ENCODE data around the gene TTYH3. TPM values are rescaled to one million over a fixed set of nuclear protein-coding genes. Genes with fewer than 3 reads are reported as not detected.

Gene TTYH3
- total RNA-seq, 1 experiment from 2014 or later: 122 TPM

GRCh38 chr7:2640846-2641316 is 9.1 kb downstream of the TTYH3 start:
- no peak for TF ChIP-seq CTCF (conservative IDR thresholded peaks at IDR 0.05)
- H3K4me1 Mint-ChIP-seq: peaks cover 21 to 34% of the 10 kb centered on the region in 2 experiments
- Histone ChIP-seq H4K8ac (replicated peaks; ENCODE audit: insufficient read length, low read depth, low read length) (no peak overlapping the region), H3K4me2 (ENCODE audit: insufficient read depth, insufficient read length, low read length) (no peak overlapping the region), H3K56ac (ENCODE audit: insufficient read length, low read depth, low read length) (no peak overlapping the region), H3K9me3 (ENCODE audit: control insufficient read depth, low read depth, low read length) (no peaks in the 10 kb centered on the region), H2AK5ac (ENCODE audit: insufficient read length, low read length) (no peak overlapping the region), H3K4me1 (ENCODE audit: insufficient read depth, low read length) (peaks cover 3% of the 10 kb centered on the region; the same call in 1 of the 2 replicates), H4K5ac (ENCODE audit: insufficient read length, low read depth, low read length) (no peak overlapping the region), H2BK20ac (ENCODE audit: low read depth, low read length, poor library complexity, severe bottlenecking) (no peak overlapping the region), H4K91ac (ENCODE audit: insufficient read length, low read depth, low read length) (no peak overlapping the region), H3K79me2 (ENCODE audit: insufficient read depth, low read length) (peaks cover 10% of the 10 kb centered on the region; the same call in 1 of the 2 replicates), H3K4ac (ENCODE audit: low read depth, low read length) (no peak overlapping the region), H3K79me1 (ENCODE audit: insufficient read depth, low read depth, low read length, poor library complexity, severe bottlenecking) (peaks cover 3% of the 10 kb centered on the region), H3K18ac (ENCODE audit: insufficient read length, low read depth, low read length) (peak overlapping the region; percentile 30), H3K23me2 (ENCODE audit: insufficient read length, low read depth, low read length, poor library complexity, severe bottlenecking) (no peaks in the 10 kb centered on the region), H3K27ac (ENCODE audit: insufficient read length, low read depth, low read length) (no peak overlapping the region), H2BK15ac (ENCODE audit: low read depth, low read length) (no peak overlapping the region), H2BK12ac (ENCODE audit: insufficient read length, low read depth, low read length) (no peak overlapping the region), H2BK120ac (ENCODE audit: low read depth, low read length, poor library complexity, severe bottlenecking) (no peak overlapping the region), H3K14ac (ENCODE audit: insufficient read depth, low read length) (peak overlapping the region; percentile 79; the same call in 1 of the 2 replicates), H3K27me3 (ENCODE audit: insufficient read depth, low read length) (no peaks in the 10 kb centered on the region), H2AFZ (ENCODE audit: low read length) (no peak overlapping the region), H4K20me1 (ENCODE audit: control insufficient read depth, insufficient read depth, insufficient read length) (peaks cover 1% of the 10 kb centered on the region), H3T11ph (ENCODE audit: low read length) (no peak overlapping the region), H3K23ac (ENCODE audit: insufficient read length, low read depth, low read length) (no peak overlapping the region), H2BK5ac (ENCODE audit: insufficient read length, low read length) (no peak overlapping the region), H3K9ac (ENCODE audit: extremely low read depth, insufficient read length, low read length) (no peak overlapping the region)
- H3K36me3 Mint-ChIP-seq (ENCODE audit: insufficient read depth in 1 of 3, low read depth in 3 of 3): peaks cover 0 to 3% (median 0%) of the 10 kb centered on the region in 3 experiments; a peak in 1 of 7 replicates
- DNase-seq: peak; percentile 52
- H3K27ac Mint-ChIP-seq: peak overlapping the region; percentile 72 to 97 (median 94); a peak in 6 of 7 replicates
- H3K4me3 Mint-ChIP-seq: no peak overlapping the region; a peak in 1 of 5 replicates
- no peaks in the 10 kb centered on the region for H3K27me3 Mint-ChIP-seq (ENCODE audit: low read depth)
- H3K9me3 Mint-ChIP-seq: no peaks in the 10 kb centered on the region
- no CpG with 5 or more reads among the region's 9 CpGs for WGBS (ENCODE audit: extremely low coverage, insufficient read length, low lambda C conversion rate)
